PC-3 (cell line): Measurements from ENCODE around the gene CHGA. TPM values are rescaled to one million over a fixed set of nuclear protein-coding genes. Genes with fewer than 3 reads are reported as not detected.

Experiments used
- ATAC-seq: fragments of 200-7000 bp; cut with Tn5 transposase; 2 replicates; pipeline ENCODE4 v1.9.1; 2020; ENCODE audit warnings: mild to moderate bottlenecking, moderate library complexity
- BruUV-seq: library from RNA; stranded (reverse); fragments of 400-500 nt; replicated peaks from 2 replicates; lab custom pipeline; 2021; lab: Mats Ljungman, UMichigan
- CTCF ChIA-PET: fragments of 300-600 bp; sonication (Branson Sonifier 250); formaldehyde crosslinking; loops from one replicate; lab custom pipeline; 2022; ENCODE audit warnings: antibody characterized with exemption; lab: Charles Lee
- POLR2A ChIA-PET: fragments of 300-600 bp; sonication (Branson Sonifier 250); formaldehyde crosslinking; loops from one replicate; lab custom pipeline; 2022; ENCODE audit warnings: antibody characterized with exemption; ENCODE audit not compliant: unreplicated experiment; lab: Charles Lee
- DNase-seq: peaks from one replicate; pipeline ENCODE4 v3.0.0-alpha.2; 2015
- H2AFZ ChIP-seq: fragments of 300-600 bp; sonication (generic); 2 replicates; pipeline ENCODE4 v1.6.0; 2016; ENCODE audit warnings: antibody characterized with exemption, low read length
- H3F3A ChIP-seq: fragments of 300-600 bp; sonication (generic); one replicate; pipeline ENCODE4 v1.6.0; 2017; ENCODE audit warnings: antibody characterized with exemption, low read length, control low read depth, mild to moderate bottlenecking; ENCODE audit not compliant: unreplicated experiment
- H3K27ac ChIP-seq: fragments of 300-600 bp; sonication (generic); 2 replicates; pipeline ENCODE4 v1.5.1; 2016; ENCODE audit warnings: mild to moderate bottlenecking, low read length
- H3K27me3 ChIP-seq: fragments of 300-600 bp; sonication (generic); 2 replicates; pipeline ENCODE4 v1.6.1; 2016; ENCODE audit warnings: low read length, mixed read lengths
- H3K36me3 ChIP-seq: fragments of 300-600 bp; sonication (generic); 2 replicates; pipeline ENCODE4 v1.6.1; 2016; ENCODE audit warnings: low read depth, mixed run types, low read length, mixed read lengths
- H3K4me1 ChIP-seq: fragments of 300-600 bp; sonication (generic); 2 replicates; pipeline ENCODE4 v1.5.1; 2016; ENCODE audit warnings: low read length; ENCODE audit not compliant: insufficient read depth
- H3K4me2 ChIP-seq: fragments of 300-600 bp; sonication (generic); 2 replicates; pipeline ENCODE4 v1.6.0; 2016; ENCODE audit warnings: low read length
- H3K4me3 ChIP-seq: fragments of 300-600 bp; sonication (generic); 2 replicates; pipeline ENCODE4 v1.5.1; 2016; ENCODE audit warnings: mild to moderate bottlenecking, low read length, mixed read lengths
- H3K79me2 ChIP-seq: fragments of 300-600 bp; sonication (generic); 2 replicates; pipeline ENCODE4 v1.6.1; 2017; ENCODE audit warnings: low read length, mixed read lengths
- H3K9ac ChIP-seq: fragments of 300-600 bp; sonication (generic); 2 replicates; pipeline ENCODE4 v1.6.0; 2016; ENCODE audit warnings: mild to moderate bottlenecking, low read length
- H3K9me2 ChIP-seq: fragments of 300-600 bp; sonication (generic); replicated peaks from 2 replicates; pipeline ENCODE4 v1.6.1; 2016; ENCODE audit warnings: mixed run types, low read length, mixed read lengths
- H3K9me3 ChIP-seq: fragments of 300-600 bp; sonication (generic); 2 replicates; pipeline ENCODE4 v1.6.1; 2016; ENCODE audit warnings: low read length, mixed read lengths
- H4K20me1 ChIP-seq: fragments of 300-600 bp; sonication (generic); 2 replicates; pipeline ENCODE4 v1.6.1; 2016; ENCODE audit warnings: low read length, mixed read lengths
- EZH2 ChIP-seq: fragments of 300-600 bp; sonication (generic); IDR thresholded peaks from one replicate; pipeline ENCODE4 v1.6.1; 2017; ENCODE audit warnings: antibody characterized with exemption, mild to moderate bottlenecking, low read length; ENCODE audit not compliant: unreplicated experiment
- EZH2phosphoT487 ChIP-seq: fragments of 300-600 bp; sonication (generic); IDR thresholded peaks from 2 replicates; pipeline ENCODE4 v1.6.1; 2018; ENCODE audit warnings: mild to moderate bottlenecking, antibody characterized with exemption, low read length, borderline replicate concordance
- intact Hi-C: fragments of 100-400 bp; cut with micrococcal nuclease; formaldehyde crosslinking; loops from 2 replicates; pipeline ENCODE4 v1.9.0; 2023
- total RNA-seq: library from RNA; depleted of rRNA; stranded (reverse); fragments of >200 nt; gene quantifications from 2 replicates; pipeline ENCODE4 v1.2.3, GENCODE V29; 2014
- TF ChIP-seq, protein P1 (sequence below): fragments of 300-600 bp; sonication (generic); conservative IDR thresholded peaks from 2 replicates; pipeline ENCODE4 v1.5.1; 2017; ENCODE audit warnings: antibody characterized with exemption, low read depth, mild to moderate bottlenecking, low read length

Gene CHGA
- total RNA-seq, 1 experiment from 2014 or later: not detected

GRCh38 chr14:92885279-92886061, 37.5 kb upstream of the CHGA start:
- Histone ChIP-seq H3K27me3 (peaks cover 27% of the 10 kb centered on the region), H3K27ac (no peak overlapping the region), H3K79me2 (no peaks in the 10 kb centered on the region), H4K20me1 (no peaks in the 10 kb centered on the region), H3K4me3 (no peak overlapping the region), H3K4me1 (peaks cover 5% of the 10 kb centered on the region; the same call in 1 of the 2 replicates), H3K9me2 (no peaks in the 10 kb centered on the region), H3K9me3 (no peaks in the 10 kb centered on the region), H3F3A (no peaks in the 10 kb centered on the region), H3K9ac (no peak overlapping the region), H3K36me3 (no peaks in the 10 kb centered on the region), H2AFZ (no peak overlapping the region), H3K4me2 (no peak overlapping the region)
- ChIA-PET CTCF (no interaction called here), POLR2A (no interaction called here)
- TF ChIP-seq EZH2 (no peak), EZH2phosphoT487 (no peak)
- TF ChIP-seq, protein P1, sequence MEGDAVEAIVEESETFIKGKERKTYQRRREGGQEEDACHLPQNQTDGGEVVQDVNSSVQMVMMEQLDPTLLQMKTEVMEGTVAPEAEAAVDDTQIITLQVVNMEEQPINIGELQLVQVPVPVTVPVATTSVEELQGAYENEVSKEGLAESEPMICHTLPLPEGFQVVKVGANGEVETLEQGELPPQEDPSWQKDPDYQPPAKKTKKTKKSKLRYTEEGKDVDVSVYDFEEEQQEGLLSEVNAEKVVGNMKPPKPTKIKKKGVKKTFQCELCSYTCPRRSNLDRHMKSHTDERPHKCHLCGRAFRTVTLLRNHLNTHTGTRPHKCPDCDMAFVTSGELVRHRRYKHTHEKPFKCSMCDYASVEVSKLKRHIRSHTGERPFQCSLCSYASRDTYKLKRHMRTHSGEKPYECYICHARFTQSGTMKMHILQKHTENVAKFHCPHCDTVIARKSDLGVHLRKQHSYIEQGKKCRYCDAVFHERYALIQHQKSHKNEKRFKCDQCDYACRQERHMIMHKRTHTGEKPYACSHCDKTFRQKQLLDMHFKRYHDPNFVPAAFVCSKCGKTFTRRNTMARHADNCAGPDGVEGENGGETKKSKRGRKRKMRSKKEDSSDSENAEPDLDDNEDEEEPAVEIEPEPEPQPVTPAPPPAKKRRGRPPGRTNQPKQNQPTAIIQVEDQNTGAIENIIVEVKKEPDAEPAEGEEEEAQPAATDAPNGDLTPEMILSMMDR: no peak
- no TSS peak for BruUV-seq
- DNase-seq (no peak), ATAC-seq (no peak)
- intact Hi-C loops: no loop called here

GRCh38 chr14:92886337-92886736, 36.6 kb upstream of the CHGA start:
- no peaks in the 10 kb centered on the region for H3K9me2 ChIP-seq
- intact Hi-C loops: no loop called here
- TF ChIP-seq, protein P1: no peak
- TF ChIP-seq EZH2 (no peak), EZH2phosphoT487 (no peak)
- H3K79me2 ChIP-seq: no peaks in the 10 kb centered on the region
- CTCF ChIA-PET: no interaction called here
- no peaks in the 10 kb centered on the region for H3K4me1 ChIP-seq
- no peaks in the 10 kb centered on the region for H4K20me1 ChIP-seq
- no peaks in the 10 kb centered on the region for H3F3A ChIP-seq
- DNase-seq (no peak), ATAC-seq (no peak)
- H3K9ac ChIP-seq: no peak overlapping the region
- BruUV-seq: no TSS peak
- H3K4me2 ChIP-seq: no peak overlapping the region
- H3K4me3 ChIP-seq: no peak overlapping the region
- POLR2A ChIA-PET: no interaction called here
- H3K27ac ChIP-seq: no peak overlapping the region
- H2AFZ ChIP-seq: no peak overlapping the region
- H3K36me3 ChIP-seq: no peaks in the 10 kb centered on the region
- no peaks in the 10 kb centered on the region for H3K9me3 ChIP-seq
- peaks cover 27% of the 10 kb centered on the region for H3K27me3 ChIP-seq

DNA sequence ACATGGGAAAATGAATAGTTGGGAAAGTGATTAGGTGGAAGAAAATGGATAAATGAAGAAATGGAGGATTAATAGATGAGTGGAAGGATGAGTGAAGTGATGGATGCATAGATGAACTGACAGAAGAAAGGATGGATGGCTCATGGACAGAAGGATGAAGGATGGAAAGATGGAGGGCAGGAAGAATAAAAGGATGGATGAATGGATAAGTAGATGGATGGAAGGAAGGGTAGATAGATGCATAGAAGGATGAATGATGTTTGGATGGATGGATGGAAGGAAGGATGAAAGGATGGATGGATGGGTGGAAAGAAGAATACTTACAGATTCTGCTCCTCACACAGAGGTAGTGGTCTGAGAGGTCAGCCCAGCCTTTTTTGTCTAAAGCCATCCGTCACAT, 35.8 kb upstream of the CHGA start:
- no peaks in the 10 kb centered on the region for H3K9me3 ChIP-seq
- H4K20me1 ChIP-seq: no peaks in the 10 kb centered on the region
- no peak for ATAC-seq
- DNase-seq: no peak
- intact Hi-C loops: no loop called here
- no peaks in the 10 kb centered on the region for H3K36me3 ChIP-seq
- peaks cover 27% of the 10 kb centered on the region for H3K27me3 ChIP-seq
- POLR2A ChIA-PET: no interaction called here
- TF ChIP-seq, protein P1: no peak
- TF ChIP-seq EZH2: no peak
- no peak for TF ChIP-seq EZH2phosphoT487
- BruUV-seq: no TSS peak
- H3K4me1 ChIP-seq: no peaks in the 10 kb centered on the region
- H2AFZ ChIP-seq: no peak overlapping the region
- no peak overlapping the region for H3K9ac ChIP-seq
- H3K9me2 ChIP-seq: no peaks in the 10 kb centered on the region
- no peak overlapping the region for H3K4me3 ChIP-seq
- H3F3A ChIP-seq: no peaks in the 10 kb centered on the region
- CTCF ChIA-PET: no interaction called here
- H3K79me2 ChIP-seq: no peaks in the 10 kb centered on the region
- no peak overlapping the region for H3K4me2 ChIP-seq
- H3K27ac ChIP-seq: no peak overlapping the region
